Cerebellar cortex (tissue), 1 donor: Measurements from ENCODE around the gene TXNRD1.
A peak's percentile ranks its signal among the peaks of the same experiment; 100 is the strongest.
"Not testable (repeated sequence)": the region's sequence is repeated elsewhere in the genome, so short reads cannot be mapped to it uniquely, and the experiment has no call there.

ENCODE experiments used
- DNase-seq: peaks from one replicate; pipeline ENCODE4 v3.0.0-alpha.2; 2015; ENCODE audit warnings: low spot score

TXNRD1 gene

DNA sequence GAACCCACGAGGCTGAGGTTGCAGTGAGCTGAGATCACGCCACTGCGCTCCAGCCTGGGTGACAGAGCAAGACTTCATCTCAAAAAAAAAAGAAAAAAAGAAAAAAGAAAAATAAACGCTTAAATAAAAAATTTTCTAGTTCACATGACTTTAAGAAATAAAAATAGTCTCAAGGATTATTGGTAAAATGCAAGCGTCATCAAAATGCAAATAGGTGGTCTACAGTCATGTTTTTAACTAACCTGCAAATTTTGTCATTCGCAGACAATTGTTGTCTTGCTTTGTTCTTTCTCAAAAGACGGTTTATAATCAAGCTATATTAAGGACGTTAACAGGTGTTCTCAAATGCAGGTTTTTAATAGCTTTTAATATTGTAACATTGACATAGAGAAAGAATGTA is 22.4 kb downstream of the TXNRD1 start:
- DNase-seq, result no peak

DNA sequence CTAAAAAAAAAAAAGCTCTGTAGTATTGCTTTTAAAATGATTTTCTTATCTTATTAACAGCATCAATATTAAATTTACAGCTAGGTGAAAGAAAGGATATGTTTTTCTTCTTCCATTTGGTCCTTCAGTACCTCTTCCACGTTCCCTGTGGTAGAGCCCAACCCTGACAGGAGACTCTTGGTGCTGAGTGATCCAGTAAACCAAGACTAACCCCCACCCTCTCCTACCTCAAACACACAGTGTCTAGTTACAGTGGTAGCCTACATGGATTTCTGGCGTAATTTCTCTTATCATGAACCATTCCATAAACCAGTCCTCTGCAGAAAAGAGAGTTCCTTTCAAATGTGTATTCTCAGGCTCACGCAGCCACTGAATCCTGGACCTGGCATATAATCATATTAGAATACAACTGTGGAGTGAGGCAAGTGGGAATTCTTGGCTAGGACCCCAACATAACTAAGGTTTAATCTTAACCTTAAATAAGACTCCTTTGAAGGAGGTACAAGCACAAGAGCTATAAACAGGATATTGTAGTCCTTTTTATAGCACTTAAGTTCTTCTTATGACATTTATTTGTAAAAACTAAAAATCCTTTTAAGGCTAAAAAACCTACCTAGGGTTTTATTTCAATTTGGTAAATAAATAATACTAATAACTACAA is 27.1 kb downstream of the TXNRD1 start:
- DNase-seq, result no peak

DNA sequence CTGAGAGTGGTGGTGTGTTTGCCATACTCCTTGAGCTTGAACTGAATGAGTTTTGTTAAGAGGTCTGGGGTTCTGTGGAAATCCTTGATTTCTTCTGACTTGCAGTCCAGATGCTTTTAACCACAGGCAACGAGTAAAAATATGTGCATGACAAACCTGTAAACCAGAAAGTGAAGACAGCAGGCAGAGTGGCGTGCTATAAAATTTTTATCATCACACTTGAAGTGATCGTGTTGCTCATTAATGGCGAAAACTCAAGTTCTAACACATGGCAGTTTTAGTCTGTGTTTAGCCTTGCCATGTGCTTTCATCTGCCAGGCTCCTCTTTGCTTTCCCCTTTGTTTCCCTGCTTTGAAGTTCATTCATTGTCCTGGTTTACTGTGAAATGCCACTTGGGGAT is 28.0 kb downstream of the TXNRD1 start:
- DNase-seq, result no peak

DNA sequence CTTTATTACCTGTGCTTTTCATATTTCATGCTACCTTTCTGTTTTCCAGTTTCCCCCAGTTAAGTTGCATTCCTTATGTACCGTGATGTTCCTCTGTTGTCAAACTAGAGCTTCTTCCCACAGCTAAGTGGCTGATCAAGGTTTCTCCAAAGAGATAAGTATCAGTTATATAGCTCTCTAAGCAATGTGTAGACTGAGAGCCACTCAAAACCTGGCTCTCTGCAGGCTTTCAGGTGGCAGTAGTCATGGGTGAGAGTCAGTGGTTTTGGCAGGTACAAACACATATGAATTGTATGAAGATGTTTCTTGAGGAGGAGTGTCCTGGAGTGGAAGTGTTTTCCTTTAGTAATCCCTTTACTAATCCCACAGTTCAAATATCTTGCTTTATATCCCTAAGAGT is 28.4 kb downstream of the TXNRD1 start:
- DNase-seq, result no peak

DNA sequence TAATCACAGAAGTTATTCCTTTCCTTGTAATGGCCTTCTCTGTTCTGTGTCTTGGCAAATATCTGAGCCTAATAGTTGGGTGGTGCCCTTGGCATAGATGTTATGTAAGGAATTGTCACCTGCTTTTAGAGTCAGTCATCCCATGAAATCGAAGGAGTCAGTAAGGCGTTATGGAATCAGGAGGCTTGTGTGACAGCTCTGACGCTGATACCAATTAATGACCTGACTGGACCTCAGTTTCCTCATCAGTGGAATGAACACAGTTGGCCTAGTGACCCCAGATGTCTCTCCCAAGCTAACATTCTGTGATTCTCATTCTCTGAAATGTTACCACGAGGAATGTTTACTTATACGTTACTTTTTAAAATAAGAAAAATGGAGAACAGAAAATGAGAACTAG is 32.1 kb downstream of the TXNRD1 start:
- no peak for DNase-seq

DNA sequence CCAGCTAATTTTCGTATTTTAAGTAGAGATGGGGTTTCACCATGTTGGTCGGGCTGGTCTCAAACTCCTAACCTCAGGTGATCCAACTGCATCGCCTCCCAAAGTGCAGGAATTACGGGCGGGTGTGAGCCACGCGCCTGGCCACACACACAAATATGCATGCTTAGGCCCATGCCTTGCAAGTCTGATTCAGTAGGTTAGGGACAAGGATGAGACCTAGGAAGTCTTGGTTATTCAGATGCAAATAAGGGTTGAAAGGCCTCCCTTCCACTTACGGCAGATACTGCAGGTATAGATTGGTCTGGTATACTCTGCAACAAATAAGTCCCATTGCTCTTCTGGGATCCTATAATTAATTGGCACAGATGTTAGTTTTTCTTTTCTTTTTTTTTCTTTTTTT is 32.9 kb downstream of the TXNRD1 start:
- no peak for DNase-seq

DNA sequence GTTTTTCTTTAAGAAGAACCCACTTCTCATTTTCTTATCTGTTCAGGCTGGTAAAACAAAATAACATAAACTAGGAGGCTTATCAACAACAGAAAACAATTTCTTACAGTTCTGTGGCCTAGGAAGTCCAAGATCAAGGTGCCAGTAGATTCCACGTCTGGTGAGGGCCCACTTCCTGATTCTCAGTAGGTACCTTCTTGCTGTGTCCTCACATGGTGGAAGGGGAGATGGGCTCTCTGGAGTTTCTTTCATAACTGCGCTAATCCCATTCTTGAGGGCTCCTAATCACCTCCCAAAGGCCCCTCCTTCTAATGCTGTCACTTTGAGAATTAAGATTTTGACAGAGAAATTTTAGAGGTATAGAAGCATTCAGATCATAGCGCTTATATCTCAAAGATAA is 33.4 kb downstream of the TXNRD1 start:
- DNase-seq, result no peak

DNA sequence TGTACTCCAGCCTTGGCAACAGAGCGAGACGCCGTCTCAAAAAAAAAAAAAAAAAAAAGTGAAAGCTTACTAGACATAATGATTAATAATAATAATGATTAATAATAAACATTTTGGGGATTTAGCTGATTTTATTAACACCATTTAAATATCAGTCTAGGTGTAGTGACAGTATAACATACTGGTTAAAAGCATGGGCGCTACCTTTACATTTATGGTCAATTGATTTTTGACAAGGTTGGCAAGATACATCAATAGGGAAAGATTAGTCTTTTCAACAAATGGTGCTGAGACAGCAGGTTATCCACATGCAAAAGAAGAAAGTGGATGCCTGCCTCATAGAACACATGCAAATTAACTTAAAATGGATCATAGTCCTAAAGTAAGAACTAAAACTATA is 34.3 kb downstream of the TXNRD1 start:
- peak; percentile 23 for DNase-seq

DNA sequence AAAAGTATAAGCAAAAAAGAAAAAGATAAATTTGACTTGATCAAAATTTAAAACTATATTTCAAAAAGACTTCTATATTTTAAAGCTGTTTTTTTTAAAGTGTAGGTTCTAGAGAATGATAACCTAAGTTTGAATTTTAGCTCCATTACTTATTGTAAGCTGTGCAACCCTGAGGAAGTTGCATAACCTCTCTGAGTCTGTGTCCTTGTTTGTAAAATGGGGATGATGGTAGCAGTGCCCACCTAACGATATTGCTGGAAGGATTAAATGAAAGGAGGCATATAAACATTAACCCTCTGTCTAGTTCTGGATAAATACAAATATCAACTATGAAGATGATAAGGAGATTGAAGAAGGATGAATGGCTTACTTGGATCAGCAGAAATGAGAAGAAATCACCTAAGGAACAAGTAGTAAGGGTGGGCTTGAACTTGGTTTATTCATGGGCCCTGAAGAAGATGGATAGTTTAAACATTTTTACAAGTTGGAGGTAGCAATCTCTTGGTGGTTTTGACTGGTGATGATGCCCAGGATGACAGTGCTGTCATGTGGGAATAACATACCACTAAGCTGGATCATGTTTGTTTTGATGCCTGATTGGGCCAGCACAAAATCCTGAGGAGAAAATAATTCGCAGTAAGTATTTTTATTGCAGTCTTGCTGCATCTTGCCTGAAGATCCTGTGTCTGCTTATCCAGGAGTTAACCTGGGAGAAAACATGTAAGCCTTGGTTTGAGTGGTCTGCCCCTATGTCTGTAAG is 35.0 kb downstream of the TXNRD1 start:
- no peak for DNase-seq

DNA sequence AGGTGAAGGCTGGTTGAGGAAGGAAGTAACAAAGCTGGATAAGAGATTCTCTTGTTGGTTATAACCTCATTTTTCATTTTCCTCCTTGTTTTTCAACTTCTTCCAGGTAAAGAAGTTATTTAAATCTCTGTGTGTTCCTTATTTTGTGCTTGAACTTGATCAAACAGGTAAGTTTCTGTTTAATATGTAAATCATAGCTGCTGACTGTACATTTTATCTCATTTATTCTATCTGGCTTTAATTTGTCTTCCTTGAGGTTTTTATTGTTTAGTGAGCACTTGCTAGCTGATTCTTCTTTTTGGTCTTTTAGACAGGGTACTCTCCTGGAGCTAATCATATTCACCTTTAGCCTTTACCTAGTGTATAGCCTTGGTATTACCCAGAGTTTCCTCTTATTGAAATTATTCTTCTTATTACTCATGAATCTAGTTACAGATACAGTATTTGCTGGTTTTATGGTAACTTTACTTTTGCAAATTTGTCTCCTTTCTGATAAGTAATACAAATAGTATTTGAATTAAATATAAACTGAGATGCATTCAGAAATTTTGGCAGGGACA is 42.4 kb downstream of the TXNRD1 start:
- DNase-seq, result no peak

DNA sequence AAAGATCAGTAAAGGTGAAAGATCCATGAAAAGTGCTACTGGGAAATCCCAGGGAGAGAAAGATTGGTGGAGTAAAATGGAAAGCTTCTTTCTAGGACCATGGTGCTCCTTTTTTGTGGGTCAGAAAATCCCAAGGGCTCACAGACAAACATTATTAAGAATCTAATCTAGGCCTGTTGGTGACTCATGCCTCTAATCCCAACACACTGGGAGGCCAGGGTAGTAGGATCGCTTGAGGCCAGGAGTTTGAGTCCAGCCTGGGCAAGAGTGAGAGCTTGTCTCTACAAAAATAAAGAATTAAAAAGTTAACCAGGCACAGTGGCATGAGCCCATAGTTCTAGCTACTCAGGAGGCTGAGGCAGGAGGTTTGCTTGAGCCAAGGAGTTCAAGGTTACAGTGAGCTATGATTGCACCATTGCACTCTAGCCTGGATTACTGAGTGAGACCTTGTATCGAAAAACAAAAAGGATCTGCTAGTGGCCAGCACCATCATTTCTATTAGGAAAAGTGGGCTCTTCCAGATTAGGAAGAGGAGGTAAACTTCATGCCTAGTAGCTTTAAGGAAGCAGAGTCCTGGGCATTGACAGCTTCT is 43.0 kb downstream of the TXNRD1 start:
- DNase-seq, result no peak

DNA sequence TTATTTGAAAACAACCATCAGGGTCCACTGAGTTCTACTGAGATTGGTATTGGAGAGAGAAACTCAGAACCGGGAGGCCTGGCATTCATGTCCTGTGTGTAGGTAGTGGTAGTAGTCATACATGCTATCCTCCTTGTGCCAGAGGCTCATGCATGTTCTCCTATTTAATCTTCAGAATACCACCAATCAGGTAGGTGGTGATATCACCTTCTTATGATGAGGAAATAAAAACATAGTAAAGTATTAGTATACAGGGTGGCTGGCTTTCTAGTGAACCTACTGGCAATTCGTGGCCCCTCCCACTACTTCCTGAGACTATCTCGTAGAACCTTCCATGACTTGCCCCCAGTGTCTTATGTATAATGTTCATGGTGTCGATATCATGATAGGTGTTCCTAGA is 47.4 kb downstream of the TXNRD1 start:
- DNase-seq, result no peak

DNA sequence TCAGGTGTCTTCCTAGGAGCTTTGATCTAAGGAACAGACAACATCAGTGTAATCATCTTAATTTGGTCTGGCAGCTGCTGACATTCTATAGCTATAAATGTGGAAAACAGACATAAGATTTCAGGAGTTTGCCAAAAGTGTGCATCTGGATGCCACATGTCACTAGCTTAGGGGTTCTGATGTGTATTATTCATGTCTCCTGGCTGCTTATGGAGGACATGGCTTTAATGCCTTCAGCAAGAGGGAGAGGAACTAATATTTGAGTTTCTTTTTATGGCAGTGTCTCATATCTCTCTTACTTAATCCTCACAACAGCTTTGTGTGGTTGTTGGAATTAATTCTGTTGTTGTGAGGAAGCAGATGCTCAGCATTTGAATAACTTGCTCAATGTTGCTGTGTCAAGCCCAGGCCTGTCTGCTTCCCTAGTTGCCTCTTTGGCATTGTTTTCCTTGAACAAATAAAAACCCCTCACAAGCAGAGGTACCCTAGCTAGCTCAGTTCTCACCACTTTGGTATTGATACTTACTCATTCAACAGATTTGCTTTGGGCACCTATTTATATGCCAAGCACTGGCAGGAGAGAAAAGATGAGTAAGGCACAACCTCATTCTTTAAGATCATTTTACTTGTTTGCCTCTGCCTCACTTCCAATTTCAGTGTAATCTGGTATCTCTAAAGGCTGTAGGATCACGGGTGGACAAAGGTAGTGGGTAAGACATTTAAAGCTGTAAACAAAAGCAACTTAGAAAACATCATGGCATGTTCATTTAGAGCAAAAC is 48.2 kb downstream of the TXNRD1 start:
- DNase-seq, result no peak

DNA sequence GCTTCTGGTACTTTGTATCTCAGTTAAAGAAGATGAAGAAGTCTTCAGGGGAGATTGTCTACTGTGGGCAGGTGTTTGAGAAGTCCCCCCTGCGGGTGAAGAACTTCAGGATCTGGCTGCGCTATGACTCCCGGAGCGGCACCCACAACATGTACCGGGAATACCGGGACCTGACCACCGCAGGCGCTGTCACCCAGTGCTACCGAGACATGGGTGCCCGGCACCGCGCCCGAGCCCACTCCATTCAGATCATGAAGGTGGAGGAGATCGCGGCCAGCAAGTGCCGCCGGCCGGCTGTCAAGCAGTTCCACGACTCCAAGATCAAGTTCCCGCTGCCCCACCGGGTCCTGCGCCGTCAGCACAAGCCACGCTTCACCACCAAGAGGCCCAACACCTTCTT is 49.9 kb downstream of the TXNRD1 start:
- not testable (repeated sequence) for DNase-seq

DNA sequence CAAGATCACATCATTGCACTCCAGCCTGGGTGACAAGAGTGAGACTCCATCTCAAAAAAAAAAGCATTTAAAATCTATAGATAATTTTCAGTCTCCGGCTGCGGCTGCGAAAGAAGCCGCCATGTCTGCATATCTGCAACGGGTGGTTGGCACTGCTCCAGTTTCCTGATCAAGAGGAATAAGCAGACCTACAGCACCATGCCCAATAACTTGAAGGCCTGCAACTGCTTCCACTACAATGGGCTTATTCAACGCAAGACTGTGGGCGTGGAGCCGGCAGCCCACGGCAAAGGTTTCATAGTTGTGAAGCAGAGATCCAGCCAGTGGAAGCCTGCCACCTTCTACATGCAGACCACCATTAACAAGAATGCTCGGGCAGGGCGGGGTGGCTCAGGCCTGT is 57.4 kb downstream of the TXNRD1 start:
- no peak for DNase-seq

DNA sequence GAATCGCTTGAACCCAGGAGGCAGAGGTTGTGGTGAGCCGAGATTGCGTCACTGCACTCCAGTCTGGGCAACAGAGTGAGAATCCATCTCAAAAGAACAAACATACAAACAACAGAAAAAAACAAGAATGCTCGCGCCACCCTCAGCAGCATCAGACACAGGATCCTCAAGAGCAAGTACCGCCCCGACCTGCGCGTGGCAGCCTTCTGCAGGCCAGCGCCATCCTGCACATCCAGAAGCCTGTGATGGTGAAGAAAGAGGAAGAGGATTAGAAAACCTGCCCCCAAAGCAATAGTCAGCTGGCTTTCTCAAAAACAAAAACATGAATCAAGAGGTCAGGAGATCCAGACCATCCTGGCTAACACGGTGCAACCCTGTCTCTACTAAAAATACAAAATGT is 57.9 kb downstream of the TXNRD1 start:
- no peak for DNase-seq

DNA sequence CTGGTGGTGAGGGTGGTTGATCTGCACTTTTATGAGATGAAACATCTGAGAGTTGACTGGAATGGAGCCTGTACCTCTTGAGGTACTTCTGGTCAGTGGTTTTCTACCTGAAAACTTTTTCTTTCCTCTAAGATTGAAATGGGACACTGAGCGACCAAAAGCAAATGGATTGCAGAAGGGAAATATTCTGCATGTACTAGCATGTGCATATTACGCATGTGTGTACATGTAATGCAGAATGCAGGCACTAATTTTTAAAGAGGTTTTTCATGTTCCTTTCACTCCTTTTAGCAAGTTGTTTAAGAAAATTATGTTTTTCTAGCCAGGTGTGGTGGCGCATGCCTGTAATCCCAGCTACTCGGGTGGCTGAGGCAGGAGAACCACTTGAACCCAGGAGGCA is 59.2 kb downstream of the TXNRD1 start:
- no peak for DNase-seq

DNA sequence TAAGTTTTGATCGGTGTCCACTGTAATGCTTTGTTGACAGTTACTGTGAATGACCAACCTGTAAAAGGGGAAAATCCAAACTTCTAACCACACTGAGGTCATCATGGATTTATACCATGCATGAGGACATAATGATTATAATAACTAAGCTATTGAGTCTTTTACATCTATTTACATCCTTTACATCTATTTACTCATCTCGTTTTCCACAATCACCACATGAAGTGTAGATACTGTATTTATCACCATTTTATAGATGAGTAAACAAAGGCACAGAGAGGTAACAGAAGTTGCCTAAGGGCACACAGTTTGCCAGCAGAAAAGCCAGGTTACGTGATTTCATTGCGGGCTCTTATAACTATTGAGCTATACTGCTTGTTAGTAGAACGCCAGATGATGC is 60.1 kb downstream of the TXNRD1 start:
- no peak for DNase-seq

DNA sequence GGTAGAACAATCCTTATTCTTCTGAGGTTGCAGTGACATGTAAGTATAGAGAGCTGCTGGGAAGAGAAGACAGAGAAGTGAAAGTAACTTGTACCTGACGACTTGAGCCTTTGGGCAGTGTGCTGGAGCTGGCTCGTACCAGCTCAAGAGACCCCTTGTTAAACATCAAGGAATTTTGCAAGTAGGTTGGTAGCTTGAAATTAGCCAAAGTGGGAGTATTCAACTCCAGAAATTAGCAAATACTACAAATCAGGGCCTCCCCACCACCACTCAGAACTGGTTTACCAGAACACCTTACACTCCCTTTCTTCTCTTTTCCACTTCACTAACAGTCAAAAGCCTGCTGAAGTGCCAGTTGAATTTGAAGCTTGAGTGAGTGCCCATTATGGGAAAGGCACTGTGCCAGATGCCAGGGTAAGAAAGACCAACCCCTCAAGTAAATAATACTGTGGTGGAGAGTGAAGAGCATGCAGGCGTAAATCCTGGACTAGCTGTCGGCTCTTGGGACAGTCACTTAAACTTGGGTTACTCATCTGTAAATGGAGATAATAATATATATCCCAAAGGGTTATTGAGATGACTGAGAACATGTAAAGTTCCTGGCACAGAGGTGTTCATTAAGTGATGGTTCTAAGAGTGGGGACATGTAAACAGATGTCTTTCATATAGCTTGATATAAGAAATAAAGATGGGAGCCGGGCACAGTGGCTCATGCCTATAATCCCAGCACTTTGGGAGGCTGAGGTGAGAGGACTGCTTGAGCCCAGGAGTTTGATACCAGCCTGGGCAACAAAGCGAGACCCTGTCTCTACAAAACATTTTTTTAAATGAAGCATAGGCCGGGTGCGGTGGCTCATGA is 60.9 kb downstream of the TXNRD1 start:
- DNase-seq, result no peak

DNA sequence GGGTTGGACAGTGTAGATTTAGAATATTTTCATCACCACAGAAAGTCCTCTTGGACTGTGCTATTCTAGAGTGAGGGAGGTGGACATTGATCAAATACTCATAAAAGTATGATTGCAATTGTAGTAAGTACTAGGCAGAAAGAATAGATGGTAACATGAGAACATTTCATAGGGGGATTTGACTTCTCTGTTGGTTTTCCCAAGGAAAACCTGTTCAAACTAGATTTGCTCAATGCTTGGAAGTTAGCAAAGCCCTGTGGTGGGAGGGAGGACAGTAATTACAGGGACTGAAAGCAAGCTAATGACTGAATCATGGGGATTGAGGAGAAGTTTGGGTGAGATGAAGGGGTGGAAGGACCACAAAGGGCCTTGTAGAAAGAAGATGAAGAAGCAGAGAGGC is 63.6 kb downstream of the TXNRD1 start:
- DNase-seq, result no peak

DNA sequence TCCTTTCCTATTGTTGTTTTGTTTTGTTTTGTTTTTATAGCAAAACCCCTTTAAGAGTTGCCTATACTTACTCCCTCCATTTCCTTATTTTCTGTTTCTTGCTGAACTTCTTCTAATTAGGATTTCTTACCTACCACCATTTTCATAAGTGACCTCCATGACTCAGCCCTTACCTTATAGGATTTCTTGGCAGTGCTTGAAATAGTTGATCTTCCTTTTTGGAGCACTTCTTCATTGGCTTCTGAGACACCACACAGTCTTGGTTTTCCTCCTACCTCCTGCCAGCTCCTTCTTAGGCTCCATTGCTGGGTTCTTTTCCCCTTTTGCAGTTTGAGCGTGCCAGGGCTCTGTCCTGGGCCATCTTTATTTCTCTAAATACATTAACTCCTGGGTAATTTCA is 64.5 kb downstream of the TXNRD1 start:
- DNase-seq, result no peak
